Esophagus muscularis mucosa (tissue), 3 donors: ENCODE measurements around the gene DNAH1.

ENCODE experiments used
- POLR2A ChIP-seq: fragments of 450-650 bp; IDR thresholded peaks from one replicate; pipeline ENCODE4 v1.6.1; 2017; ENCODE audit warnings: antibody characterized with exemption, moderate library complexity, mild to moderate bottlenecking, low read depth
- POLR2AphosphoS5 ChIP-seq, 2 donors: sonication (generic); formaldehyde crosslinking; IDR thresholded peaks; one replicate each; pipeline ENCODE4 v1.6.1; 2017; ENCODE audit warnings: antibody characterized with exemption in 2 of 2
- TF ChIP-seq, protein P1 (sequence below), 3 experiments: fragments of 200-600 bp in 2 of 3; fragments of 450-650 bp in 1 of 3; sonication (generic) in 2 of 3; IDR thresholded peaks; one replicate each; pipeline ENCODE4 v1.5.1; 2017 to 2019; ENCODE audit warnings: antibody characterized with exemption in 3 of 3, mild to moderate bottlenecking in 2 of 3, moderate library complexity in 1 of 3

DNA sequence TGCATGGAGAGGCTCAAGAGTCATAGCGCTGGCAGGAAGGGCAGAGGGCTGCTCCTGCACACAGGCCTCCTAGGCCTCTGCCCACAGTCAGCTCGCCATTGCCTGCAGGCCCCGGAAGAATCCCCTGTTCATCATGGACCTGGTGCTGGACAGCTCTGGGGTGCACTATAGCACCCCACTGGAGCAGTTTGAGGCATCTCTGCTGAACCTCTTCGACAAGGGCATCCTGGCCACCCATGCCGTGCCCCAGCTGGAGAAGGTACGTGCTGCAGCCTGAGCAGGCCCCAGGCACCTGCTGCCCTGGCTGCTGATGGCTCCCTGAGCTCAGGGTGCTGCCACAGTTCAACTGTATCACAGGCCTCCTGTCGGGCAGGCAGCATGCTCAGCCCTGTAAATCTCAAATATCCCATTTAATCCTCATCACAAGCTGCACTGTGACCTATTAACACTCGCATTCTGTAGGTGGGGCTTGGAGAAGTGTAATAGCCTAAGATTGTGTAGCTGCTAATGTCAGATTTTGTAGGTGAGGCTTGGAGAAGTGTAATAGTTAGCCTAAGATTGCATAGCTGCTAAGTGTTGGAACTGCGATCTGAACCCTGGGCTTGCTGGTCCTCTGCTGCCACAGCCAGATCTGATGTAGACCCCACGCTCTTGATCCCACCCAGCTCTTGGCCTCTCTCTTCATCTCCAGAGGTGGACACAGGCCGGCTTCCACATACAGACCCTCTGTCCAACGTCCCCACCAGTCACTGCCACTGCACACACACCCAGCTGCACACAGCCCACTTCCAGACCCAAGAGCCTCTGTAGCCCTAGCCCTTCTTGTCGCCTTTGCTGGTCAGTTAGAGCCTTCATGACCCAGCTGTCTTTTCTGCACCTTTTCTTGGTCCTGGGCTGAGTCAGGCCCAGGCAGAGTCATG, 31.9 kb downstream of the DNAH1 start:
- no peak for TF ChIP-seq POLR2A
- TF ChIP-seq, protein P1, sequence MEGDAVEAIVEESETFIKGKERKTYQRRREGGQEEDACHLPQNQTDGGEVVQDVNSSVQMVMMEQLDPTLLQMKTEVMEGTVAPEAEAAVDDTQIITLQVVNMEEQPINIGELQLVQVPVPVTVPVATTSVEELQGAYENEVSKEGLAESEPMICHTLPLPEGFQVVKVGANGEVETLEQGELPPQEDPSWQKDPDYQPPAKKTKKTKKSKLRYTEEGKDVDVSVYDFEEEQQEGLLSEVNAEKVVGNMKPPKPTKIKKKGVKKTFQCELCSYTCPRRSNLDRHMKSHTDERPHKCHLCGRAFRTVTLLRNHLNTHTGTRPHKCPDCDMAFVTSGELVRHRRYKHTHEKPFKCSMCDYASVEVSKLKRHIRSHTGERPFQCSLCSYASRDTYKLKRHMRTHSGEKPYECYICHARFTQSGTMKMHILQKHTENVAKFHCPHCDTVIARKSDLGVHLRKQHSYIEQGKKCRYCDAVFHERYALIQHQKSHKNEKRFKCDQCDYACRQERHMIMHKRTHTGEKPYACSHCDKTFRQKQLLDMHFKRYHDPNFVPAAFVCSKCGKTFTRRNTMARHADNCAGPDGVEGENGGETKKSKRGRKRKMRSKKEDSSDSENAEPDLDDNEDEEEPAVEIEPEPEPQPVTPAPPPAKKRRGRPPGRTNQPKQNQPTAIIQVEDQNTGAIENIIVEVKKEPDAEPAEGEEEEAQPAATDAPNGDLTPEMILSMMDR (IDR thresholded peaks at IDR 0.05): no peak
- TF ChIP-seq POLR2AphosphoS5 (IDR thresholded peaks at IDR 0.05): no peak
